GM12878 (cell line): ENCODE measurements around the gene SORBS1. TPM values are rescaled to one million over a fixed set of nuclear protein-coding genes. Genes with fewer than 3 reads are reported as not detected.

ENCODE experiments used
- ATAC-seq: fragments of 200-7000 bp; cut with Tn5 transposase; 3 replicates; pipeline ENCODE4 v1.9.1; 2020; ENCODE audit warnings: mild to moderate bottlenecking, moderate library complexity
- BruUV-seq: library from RNA; stranded (reverse); fragments of 400-500 nt; replicated peaks from 2 replicates; lab custom pipeline; 2021; lab: Mats Ljungman, UMichigan
- CTCF ChIA-PET: fragments of 300-600 bp; sonication (Branson Sonifier 250); formaldehyde crosslinking; extraction: SDS; loops from one replicate; lab custom pipeline; 2021; ENCODE audit warnings: inconsistent platforms; lab: Yijun Ruan, JAX
- POLR2A ChIA-PET: fragments of 350-600 bp; formaldehyde crosslinking; extraction: SDS; loops from one replicate; lab custom pipeline; 2021; ENCODE audit warnings: inconsistent platforms; lab: Charles Lee
- RAD21 ChIA-PET: fragments of 300-600 bp; sonication (Branson Sonifier 250); formaldehyde crosslinking; loops from one replicate; lab custom pipeline; 2023; ENCODE audit warnings: antibody characterized with exemption; ENCODE audit not compliant: unreplicated experiment; lab: Charles Lee
- SMC1A ChIA-PET: fragments of 300-600 bp; sonication (Branson Sonifier 250); formaldehyde crosslinking; loops from one replicate; lab custom pipeline; 2023; ENCODE audit not compliant: unreplicated experiment, uncharacterized antibody; lab: Charles Lee
- DNase-seq: peaks from one replicate; pipeline ENCODE4 v3.0.0-alpha.2; 2011; ENCODE audit warnings: low read depth, low spot score
- FAIRE-seq: peaks from 3 replicates; lab custom pipeline; 2011; peaks lifted over from hg19 to GRCh38; lab: Jason Lieb, UNC
- H2AFZ ChIP-seq: 2 replicates; pipeline ENCODE4 v1.6.0; 2011; ENCODE audit warnings: low read depth, low read length, control low read depth; ENCODE audit not compliant: control insufficient read depth
- H3K27ac ChIP-seq: 2 replicates; pipeline ENCODE4 v1.5.1; 2011; ENCODE audit warnings: control low read depth; ENCODE audit not compliant: control insufficient read depth, insufficient read depth
- H3K27me3 ChIP-seq, 2 experiments: replicated peaks in 1 of 2; 2 replicates each; pipeline versions ENCODE4 v1.6.0 to v1.6.1; 2011; ENCODE audit warnings: low read length in 1 of 2; ENCODE audit not compliant: control insufficient read depth in 2 of 2, insufficient read depth in 2 of 2
- H3K36me3 ChIP-seq, 2 experiments: 2 replicates each; pipeline ENCODE4 v1.5.1; 2011; ENCODE audit warnings: low read length in 1 of 2; ENCODE audit not compliant: control insufficient read depth in 2 of 2, insufficient read depth in 2 of 2
- H3K4me1 ChIP-seq: 2 replicates; pipeline ENCODE4 v1.6.1; 2011; ENCODE audit warnings: mild to moderate bottlenecking, low read length, moderate library complexity, mixed read lengths; ENCODE audit not compliant: control insufficient read depth, insufficient read depth
- H3K4me2 ChIP-seq: 2 replicates; pipeline ENCODE4 v1.6.0; 2011; ENCODE audit warnings: control low read depth; ENCODE audit not compliant: control insufficient read depth, insufficient read depth
- H3K4me3 ChIP-seq: fragments of 200-600 bp; sonication (generic); 2 replicates; pipeline ENCODE4 v1.5.1; 2016
- H3K79me2 ChIP-seq: 2 replicates; pipeline ENCODE4 v1.6.0; 2011; ENCODE audit warnings: low read length; ENCODE audit not compliant: control insufficient read depth, insufficient read depth
- H3K9ac ChIP-seq: 2 replicates; pipeline ENCODE4 v1.8.0; 2011; ENCODE audit warnings: low read length, control low read depth, mixed read lengths; ENCODE audit not compliant: control insufficient read depth, insufficient read depth
- H3K9me3 ChIP-seq: replicated peaks from 3 replicates; pipeline ENCODE4 v1.5.1; 2011; ENCODE audit warnings: mild to moderate bottlenecking, low read length; ENCODE audit not compliant: control insufficient read depth, insufficient read depth
- H4K20me1 ChIP-seq: 2 replicates; pipeline ENCODE4 v1.6.0; 2011; ENCODE audit not compliant: control insufficient read depth, insufficient read depth
- BACH1 ChIP-seq: fragments of 450-650 bp; IDR thresholded peaks from 2 replicates; pipeline ENCODE4 v1.6.1; 2017; ENCODE audit warnings: mild to moderate bottlenecking, borderline replicate concordance
- CBFB ChIP-seq: IDR thresholded peaks from 2 replicates; pipeline ENCODE4 v1.6.1; 2016; ENCODE audit warnings: antibody characterized with exemption, low read depth
- MXI1 ChIP-seq: fragments of 150-350 bp; IDR thresholded peaks from 2 replicates; pipeline ENCODE4 v1.6.1; 2011; ENCODE audit warnings: low read depth, mild to moderate bottlenecking, inconsistent platforms, low read length, improper control_type of control experiment
- NFYA ChIP-seq: IDR thresholded peaks from 2 replicates; pipeline ENCODE4 v1.6.1; 2011; ENCODE audit warnings: low read depth, mild to moderate bottlenecking, low read length, improper control_type of control experiment, borderline replicate concordance
- NR2F1 ChIP-seq: fragments of 450-650 bp; conservative IDR thresholded peaks from 2 replicates; pipeline ENCODE4 v1.6.1; 2017; ENCODE audit warnings: mild to moderate bottlenecking
- POLR2AphosphoS2 ChIP-seq: IDR thresholded peaks from 2 replicates; pipeline ENCODE4 v1.6.1; 2011; ENCODE audit warnings: low read depth, mild to moderate bottlenecking, low read length, improper control_type of control experiment, moderate library complexity
- ZNF217 ChIP-seq: fragments of 450-650 bp; IDR thresholded peaks from 2 replicates; pipeline ENCODE4 v1.6.1; 2017; ENCODE audit warnings: antibody characterized with exemption, mild to moderate bottlenecking
- WGBS: methylation state at CpG from one replicate; pipeline ENCODE4 v1.1.6; 2016; ENCODE audit warnings: low lambda C conversion rate; ENCODE audit not compliant: insufficient replicate concordance, insufficient coverage; ENCODE audit errors: missing lambda C conversion rate; 5-methylcytosine and 5-hydroxymethylcytosine counted together
- in situ Hi-C: fragments of 300-500 bp; cut with MboI; formaldehyde crosslinking; loops from 9 replicates; pipeline ENCODE4 v1.14.3; 2018; ENCODE audit warnings: mixed read lengths
- intact Hi-C: fragments of 100-400 bp; cut with micrococcal nuclease; formaldehyde crosslinking; loops from one replicate; pipeline ENCODE4 v1.14.2; 2022; ENCODE audit not compliant: unreplicated experiment
- polyA plus RNA-seq, 11 experiments: library from polyadenylated mRNA; depleted of rRNA in 4 of 11; unstranded in 6 of 11; stranded (reverse) in 5 of 11; fragments of >200 nt; fragmentation: Nextera tagmentation in 4 of 11; fragmentation: Illumina TruSeq in 1 of 11; extraction: Ambion mirVana in 4 of 11; extraction: Trizol in 1 of 11; gene quantifications; 1 replicate in 1 of 11; 2 replicates in 10 of 11; pipeline versions ENCODE4 v1.2.1 to v1.2.3, GENCODE V29; 2011 to 2016; ENCODE audit warnings: inconsistent platforms in 2 of 11, missing spikeins in 2 of 11, low read depth in 1 of 11
- total RNA-seq, 4 experiments: library from RNA; depleted of rRNA in 3 of 4; stranded (reverse); fragments of >200 nt in 3 of 4; fragmentation: Illumina TruSeq in 1 of 4; extraction: Trizol in 1 of 4; gene quantifications; 2 replicates each; pipeline versions ENCODE4 v1.2.1 to v1.2.3, GENCODE V29; 2013 to 2021
- TF ChIP-seq, protein P1 (sequence below): IDR thresholded peaks from 2 replicates; pipeline ENCODE4 v1.6.1; 2011; ENCODE audit warnings: mild to moderate bottlenecking, low read depth, low read length, moderate library complexity; ENCODE audit not compliant: insufficient replicate concordance
- TF ChIP-seq, protein P2 (sequence below): fragments of 150-350 bp; IDR thresholded peaks from 2 replicates; pipeline ENCODE4 v1.6.1; 2014; ENCODE audit warnings: mild to moderate bottlenecking, low read depth, low read length

Gene SORBS1
- total and polyA plus RNA-seq, 10 of the 15 experiments (the other 5 are each of a cell fraction or from before 2014, with no cell fraction given): 0.13 to 0.75 (median 0.39) TPM

- Histone ChIP-seq H3K4me3 (no peak overlapping the region), H4K20me1 (peaks cover 2% of the 10 kb centered on the region; the same call in 1 of the 2 replicates), H3K27me3 (no peaks in the 10 kb centered on the region), H2AFZ (no peak overlapping the region), H3K79me2 (no peaks in the 10 kb centered on the region), H3K27ac (no peak overlapping the region), H3K9ac (no peak overlapping the region), H3K36me3 (no peaks in the 10 kb centered on the region), H3K4me2 (no peak overlapping the region), H3K4me1 (no peaks in the 10 kb centered on the region; the same call in 1 of the 2 replicates), H3K9me3 (no peaks in the 10 kb centered on the region)
- no TSS peak for BruUV-seq
- ChIA-PET CTCF (no interaction called here), SMC1A (no interaction called here), POLR2A (no interaction called here), RAD21 (no interaction called here)
- no peak for TF ChIP-seq POLR2AphosphoS2
- TF ChIP-seq, protein P1, sequence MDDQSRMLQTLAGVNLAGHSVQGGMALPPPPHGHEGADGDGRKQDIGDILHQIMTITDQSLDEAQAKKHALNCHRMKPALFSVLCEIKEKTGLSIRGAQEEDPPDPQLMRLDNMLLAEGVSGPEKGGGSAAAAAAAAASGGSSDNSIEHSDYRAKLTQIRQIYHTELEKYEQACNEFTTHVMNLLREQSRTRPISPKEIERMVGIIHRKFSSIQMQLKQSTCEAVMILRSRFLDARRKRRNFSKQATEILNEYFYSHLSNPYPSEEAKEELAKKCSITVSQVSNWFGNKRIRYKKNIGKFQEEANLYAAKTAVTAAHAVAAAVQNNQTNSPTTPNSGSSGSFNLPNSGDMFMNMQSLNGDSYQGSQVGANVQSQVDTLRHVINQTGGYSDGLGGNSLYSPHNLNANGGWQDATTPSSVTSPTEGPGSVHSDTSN: no peak
- TF ChIP-seq NFYA: no peak
- TF ChIP-seq ZNF217: no peak
- no peak for TF ChIP-seq NR2F1
- no peak for TF ChIP-seq CBFB
- no peak for TF ChIP-seq BACH1
- TF ChIP-seq, protein P2, sequence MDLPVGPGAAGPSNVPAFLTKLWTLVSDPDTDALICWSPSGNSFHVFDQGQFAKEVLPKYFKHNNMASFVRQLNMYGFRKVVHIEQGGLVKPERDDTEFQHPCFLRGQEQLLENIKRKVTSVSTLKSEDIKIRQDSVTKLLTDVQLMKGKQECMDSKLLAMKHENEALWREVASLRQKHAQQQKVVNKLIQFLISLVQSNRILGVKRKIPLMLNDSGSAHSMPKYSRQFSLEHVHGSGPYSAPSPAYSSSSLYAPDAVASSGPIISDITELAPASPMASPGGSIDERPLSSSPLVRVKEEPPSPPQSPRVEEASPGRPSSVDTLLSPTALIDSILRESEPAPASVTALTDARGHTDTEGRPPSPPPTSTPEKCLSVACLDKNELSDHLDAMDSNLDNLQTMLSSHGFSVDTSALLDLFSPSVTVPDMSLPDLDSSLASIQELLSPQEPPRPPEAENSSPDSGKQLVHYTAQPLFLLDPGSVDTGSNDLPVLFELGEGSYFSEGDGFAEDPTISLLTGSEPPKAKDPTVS: no peak
- TF ChIP-seq MXI1: no peak
- no peak for ATAC-seq
- WGBS: 50% methylated on average over 6 of the region's 6 CpGs
- no peak for FAIRE-seq
- in situ Hi-C loops: no loop called here
- no peak for DNase-seq
- intact Hi-C loops: no loop called here
Measured at GRCh38 chr10:95566136-95566535, 5.0 kb upstream of the SORBS1 start.
